Lung (tissue), 12 donors: ENCODE data around the gene ELP5. TPM values are rescaled to one million over a fixed set of nuclear protein-coding genes. Genes with fewer than 3 reads are reported as not detected.

Experiments used
- ATAC-seq: fragments of 200-7000 bp; cut with Tn5 transposase; one replicate; pipeline ENCODE4 v1.9.1; 2020; ENCODE audit warnings: moderate number of reproducible peaks; ENCODE audit not compliant: insufficient read depth, low FRiP score
- DNase-seq, 3 donors: peaks; one replicate each; pipeline ENCODE4 v3.0.0-alpha.2; 2013 to 2017
- H3K27ac ChIP-seq, 2 donors: one replicate each; pipeline ENCODE4 v1.5.1; 2013; ENCODE audit warnings: mild to moderate bottlenecking in 2 of 2, moderate library complexity in 2 of 2, control low read depth in 1 of 2, inconsistent platforms in 1 of 2, low read depth in 1 of 2, low read length in 1 of 2
- H3K27me3 ChIP-seq, 3 donors: one replicate each; pipeline ENCODE4 v1.5.1; 2013; ENCODE audit warnings: low read length in 2 of 3; ENCODE audit not compliant: control insufficient read depth in 3 of 3, insufficient read depth in 3 of 3
- H3K36me3 ChIP-seq, 4 donors: one replicate each; pipeline ENCODE4 v1.5.1; 2013; ENCODE audit warnings: low read length in 4 of 4, mild to moderate bottlenecking in 1 of 4, moderate library complexity in 1 of 4; ENCODE audit not compliant: control insufficient read depth in 4 of 4, insufficient read depth in 4 of 4
- H3K4me1 ChIP-seq, 5 donors: one replicate each; pipeline ENCODE4 v1.5.1; 2013; ENCODE audit warnings: low read length in 5 of 5, mild to moderate bottlenecking in 2 of 5, moderate library complexity in 1 of 5; ENCODE audit not compliant: control insufficient read depth in 5 of 5, insufficient read depth in 5 of 5
- H3K4me3 ChIP-seq: one replicate; pipeline ENCODE4 v1.5.1; 2013; ENCODE audit warnings: mild to moderate bottlenecking, control low read depth, moderate library complexity
- H3K9ac ChIP-seq, 2 donors: one replicate each; pipeline ENCODE4 v1.5.1; 2013; ENCODE audit warnings: low read length in 2 of 2, control low read depth in 1 of 2; ENCODE audit not compliant: insufficient read depth in 1 of 2
- H3K9me3 ChIP-seq, 4 donors: one replicate each; pipeline ENCODE4 v1.5.1; 2013; ENCODE audit warnings: low read length in 3 of 4, mild to moderate bottlenecking in 1 of 4, moderate library complexity in 1 of 4; ENCODE audit not compliant: control insufficient read depth in 4 of 4, insufficient read depth in 3 of 4
- CTCF ChIP-seq: IDR thresholded peaks from 2 replicates; pipeline ENCODE4 v1.5.1; 2012; ENCODE audit warnings: mild to moderate bottlenecking; ENCODE audit errors: control extremely low read depth, extremely low read depth
- WGBS, 2 donors: extraction: QIAGEN DNeasy Blood & Tissue Kit; methylation state at CpG; one replicate each; pipeline ENCODE4 v1.1.7; 2013; 5-methylcytosine and 5-hydroxymethylcytosine counted together
- polyA plus RNA-seq, 2 donors: library from polyadenylated mRNA; stranded (reverse); fragments of 200-250 nt; gene quantifications; one replicate each; pipeline ENCODE4 v1.2.1, GENCODE V29; 2013
- total RNA-seq, 2 donors: library from RNA; depleted of rRNA in 1 of 2; stranded (reverse); fragments of >200 nt in 1 of 2; gene quantifications; one replicate each; pipeline ENCODE4 v1.2.1, GENCODE V29; 2014 to 2021
- donor health status: control.
- donor health status: control.
- donor health status: Bipolar disorder and iron deficiency.
- donor health status: healthy.
- donor health status: DM: yes; HTN: yes; CAD: no.

Gene ELP5
- total and polyA plus RNA-seq, 4 donors = 19.8 to 63.2 (median 36.6) TPM

DNA sequence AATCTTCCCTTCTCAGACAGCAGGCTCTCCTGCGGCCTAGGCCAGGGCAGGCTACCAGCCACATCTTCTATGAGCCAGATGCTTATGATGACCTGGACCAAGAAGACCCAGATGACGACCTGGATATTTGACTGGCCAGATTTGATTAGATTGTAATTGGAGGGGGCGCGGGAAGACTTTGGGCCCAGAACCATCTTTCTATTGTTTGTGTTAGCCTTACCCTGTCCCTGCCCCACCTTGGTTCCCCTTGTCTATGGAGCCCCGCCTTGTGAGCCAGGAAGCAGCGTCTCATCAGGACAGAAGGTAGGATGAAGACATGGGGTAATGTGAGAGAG is 7.5 kb downstream of the ELP5 start:
- Histone ChIP-seq H3K4me1 (peaks cover 0 to 11% (median 0%) of the 10 kb centered on the region in 5 donors), H3K9me3 (no peaks in the 10 kb centered on the region), H3K36me3 (peaks cover 0 to 23% (median 9%) of the 10 kb centered on the region in 4 donors), H3K9ac (no peak overlapping the region), H3K27me3 (peaks cover 0 to 22% (median 18%) of the 10 kb centered on the region in 3 donors), H3K27ac (peak overlapping the region in 1 of 2 donors; percentile 23), H3K4me3 (no peak overlapping the region)
- TF ChIP-seq CTCF = no peak
- no peak for ATAC-seq
- DNase-seq = no peak
- 92 to 94% methylated on average over 6 of the region's 6 CpGs for whole genome bisulfite sequencing, 2 donors

- H3K9me3 ChIP-seq = no peaks in the 10 kb centered on the region
- peak overlapping the region in 1 of 2 donors; percentile 79 for H3K27ac ChIP-seq
- peaks cover 0 to 11% (median 0%) of the 10 kb centered on the region in 5 donors for H3K4me1 ChIP-seq
- TF ChIP-seq CTCF = no peak
- no peak for ATAC-seq
- no peak for DNase-seq
- H3K36me3 ChIP-seq = peaks cover 0 to 18% (median 7%) of the 10 kb centered on the region in 4 donors
- peak overlapping the region in 1 of 2 donors; percentile 31 for H3K9ac ChIP-seq
- H3K27me3 ChIP-seq = peaks cover 0 to 23% (median 18%) of the 10 kb centered on the region in 3 donors
- no peak overlapping the region for H3K4me3 ChIP-seq
- WGBS, 2 donors = 69 to 82% methylated on average over 4 of the region's 4 CpGs
Observed at GRCh38 chr17:7260151-7260550, 8.1 kb downstream of the ELP5 start.

DNA sequence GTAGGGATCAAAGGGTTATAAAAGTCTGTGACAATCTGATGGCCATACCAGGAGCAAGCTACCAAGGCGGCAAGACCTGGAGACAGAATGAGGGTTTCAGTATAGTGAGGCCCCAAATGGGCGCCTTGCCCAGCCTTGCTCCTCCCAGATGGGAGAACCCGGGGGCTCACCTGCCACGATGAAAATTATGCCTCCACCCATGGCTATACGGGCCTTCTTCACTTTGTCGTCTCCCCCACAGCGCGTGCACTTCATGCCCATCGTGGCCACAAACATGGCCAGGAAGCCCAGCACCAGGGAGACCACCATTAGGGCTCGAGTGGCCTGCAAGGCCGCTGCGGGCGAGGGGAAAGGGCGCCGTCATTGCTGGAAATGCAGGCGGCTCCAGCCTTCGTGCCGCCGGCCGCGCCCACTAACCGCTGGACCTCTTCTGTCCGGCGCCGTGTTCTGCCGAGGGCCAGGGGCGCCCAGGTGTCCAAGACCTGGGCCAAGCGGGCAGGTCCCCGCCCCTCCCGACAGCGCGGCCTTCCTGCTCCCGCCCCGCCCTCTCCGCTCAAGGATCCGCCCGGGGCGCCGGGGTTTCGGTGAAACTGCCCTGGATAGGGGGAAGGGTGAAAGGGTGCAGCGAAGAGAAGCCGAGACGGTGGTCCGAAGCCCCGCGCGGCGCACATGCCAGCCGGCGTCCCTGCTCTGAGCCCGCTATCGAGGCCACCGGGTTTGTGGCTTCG is 8.8 kb downstream of the ELP5 start:
- peaks cover 0 to 18% (median 7%) of the 10 kb centered on the region in 4 donors for H3K36me3 ChIP-seq
- peak overlapping the region in 1 of 2 donors; percentile 31 for H3K9ac ChIP-seq
- peaks cover 0 to 11% (median 0%) of the 10 kb centered on the region in 5 donors for H3K4me1 ChIP-seq
- peak; percentile 38 to 58 (median 47) for DNase-seq
- WGBS, 2 donors = 7 to 13% methylated on average over 30 to 54 of the region's 54 CpGs
- H3K27me3 ChIP-seq = peaks cover 0 to 23% (median 18%) of the 10 kb centered on the region in 3 donors
- ATAC-seq = peak; percentile 63
- peak overlapping the region in 1 of 2 donors; percentile 90 for H3K27ac ChIP-seq
- H3K4me3 ChIP-seq = peak overlapping the region; percentile 57
- no peaks in the 10 kb centered on the region for H3K9me3 ChIP-seq
- TF ChIP-seq CTCF = no peak
